ENCODE measurements around the gene PEPD.
"Not testable (repeated sequence)": the region's sequence is repeated elsewhere in the genome, so short reads cannot be mapped to it uniquely, and the experiment has no call there.

Gene PEPD

GRCh38 chr19:33481863-33482262, 39.7 kb downstream of the PEPD start:
- no peak overlapping the region for H3K4me3 ChIP-seq (ENCODE audit: low read length)
- no peak for DNase-seq (ENCODE audit: low read depth)
- TF ChIP-seq CTCF (IDR thresholded peaks at IDR 0.05; ENCODE audit: insufficient read depth, low read depth, low read length, missing control alignments), result no peak

DNA sequence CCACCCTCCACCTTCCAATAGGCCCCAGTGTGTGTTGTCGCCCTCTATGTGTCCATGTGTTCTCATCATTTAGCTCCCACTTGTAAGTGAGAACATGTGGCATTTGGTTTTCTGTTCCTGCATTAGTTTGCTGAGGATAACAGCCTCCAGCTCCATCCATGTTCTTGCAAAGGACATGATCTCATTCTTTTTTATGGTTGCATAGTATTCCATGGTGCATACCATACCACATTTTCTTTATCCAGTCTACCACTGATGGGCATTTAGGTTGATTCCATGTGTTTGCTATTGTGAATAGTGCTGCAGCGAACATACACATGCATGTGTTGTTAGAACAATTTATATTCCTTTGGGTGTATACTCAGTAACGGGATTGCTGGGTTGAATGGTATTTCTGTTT, 42.0 kb downstream of the PEPD start:
- not testable (repeated sequence) for H3K4me3 ChIP-seq (ENCODE audit: low read length); DNase-seq (ENCODE audit: low read depth)

GRCh38 chr19:33477781-33478180, 43.8 kb downstream of the PEPD start:
- no peak for TF ChIP-seq CTCF (IDR thresholded peaks at IDR 0.05; ENCODE audit: insufficient read depth, low read depth, low read length, missing control alignments)
- no peak overlapping the region for H3K4me3 ChIP-seq (ENCODE audit: low read length)
- DNase-seq (ENCODE audit: low read depth), result no peak

- DNase-seq (ENCODE audit: low read depth), result no peak
- TF ChIP-seq CTCF (IDR thresholded peaks at IDR 0.05; ENCODE audit: insufficient read depth, low read depth, low read length, missing control alignments), result no peak
- H3K4me3 ChIP-seq (ENCODE audit: low read length), result no peak overlapping the region
Measured at GRCh38 chr19:33476151-33476707, 45.4 kb downstream of the PEPD start.

DNA sequence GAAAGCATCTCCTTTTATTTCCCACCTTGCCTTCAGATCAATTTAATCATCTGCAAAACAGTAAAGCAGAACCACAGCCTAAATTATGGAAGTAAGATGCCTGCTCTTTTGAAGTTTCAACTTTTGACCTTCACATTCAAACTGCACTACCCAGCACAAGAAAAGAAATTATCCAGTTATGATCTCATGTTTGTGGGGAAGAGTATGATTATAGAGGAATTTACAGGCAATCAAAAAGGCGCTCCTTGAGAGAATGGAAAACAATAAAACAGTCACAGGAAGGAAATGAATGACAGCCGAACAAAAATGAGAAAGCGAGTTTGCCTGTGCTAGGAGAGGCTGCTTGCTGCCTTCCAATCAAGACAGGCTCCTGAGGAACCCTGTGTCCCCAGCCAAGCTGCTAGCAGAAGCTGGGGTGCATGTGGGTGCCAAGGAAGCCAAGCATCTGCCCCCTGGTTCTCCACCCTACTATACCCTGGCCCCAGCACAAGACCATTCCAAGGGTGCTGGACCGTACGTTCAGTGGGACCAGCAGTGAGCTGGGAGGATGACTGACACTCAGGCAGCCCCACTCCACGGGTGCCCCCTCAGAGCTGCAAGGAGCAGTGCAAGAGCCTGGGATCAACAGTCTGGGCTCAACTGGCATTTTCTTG, 47.8 kb downstream of the PEPD start:
- DNase-seq (ENCODE audit: low read depth), result no peak

GRCh38 chr19:33472691-33473652, 48.6 kb downstream of the PEPD start:
- TF ChIP-seq CTCF (IDR thresholded peaks at IDR 0.05; ENCODE audit: insufficient read depth, low read depth, low read length, missing control alignments), result no peak
- peak; percentile 69 for DNase-seq (ENCODE audit: low read depth)

More for the DNA sequence above, 47.8 kb downstream of the PEPD start:
- TF ChIP-seq CTCF (IDR thresholded peaks at IDR 0.05; ENCODE audit: insufficient read depth, low read depth, low read length, missing control alignments), result no peak
- no peak overlapping the region for H3K4me3 ChIP-seq (ENCODE audit: low read length)

DNA sequence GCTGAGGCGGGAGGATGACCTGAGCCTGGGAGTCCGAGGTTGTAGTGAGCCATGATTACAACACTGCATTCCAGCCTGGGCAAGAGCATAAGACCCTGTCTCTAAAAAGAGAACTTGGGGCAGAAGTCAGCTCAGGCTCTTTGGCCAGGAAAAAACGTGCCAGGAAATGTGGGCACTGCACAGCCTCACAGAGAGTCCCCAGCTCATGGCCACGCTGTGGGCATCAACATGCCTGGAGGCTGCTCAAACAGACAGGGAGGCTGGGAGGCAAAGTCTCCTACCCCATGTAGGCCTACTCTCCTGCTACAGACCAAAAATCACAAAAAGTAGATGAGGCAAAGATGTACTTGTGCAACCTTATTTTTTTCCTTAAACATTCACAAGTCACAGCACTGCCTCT, 49.4 kb downstream of the PEPD start:
- no peak overlapping the region for H3K4me3 ChIP-seq (ENCODE audit: low read length)
- TF ChIP-seq CTCF (IDR thresholded peaks at IDR 0.05; ENCODE audit: insufficient read depth, low read depth, low read length, missing control alignments), result no peak
- no peak for DNase-seq (ENCODE audit: low read depth)

More at GRCh38 chr19:33472691-33473652, 48.6 kb downstream of the PEPD start:
- H3K4me3 ChIP-seq (ENCODE audit: low read length), result no peak overlapping the region
